GM12801 (cell line): ENCODE measurements around the gene CLDN14.

Source experiments
- TF ChIP-seq, protein P1 (sequence below): IDR thresholded peaks from one replicate; pipeline ENCODE4 v1.5.1; 2011; ENCODE audit warnings: control low read depth; ENCODE audit not compliant: insufficient read length; ENCODE audit errors: extremely low read depth

CLDN14 gene

GRCh38 chr21:36420571-36421339 lies 59.2 kb downstream of the CLDN14 start:
- TF ChIP-seq, protein P1, sequence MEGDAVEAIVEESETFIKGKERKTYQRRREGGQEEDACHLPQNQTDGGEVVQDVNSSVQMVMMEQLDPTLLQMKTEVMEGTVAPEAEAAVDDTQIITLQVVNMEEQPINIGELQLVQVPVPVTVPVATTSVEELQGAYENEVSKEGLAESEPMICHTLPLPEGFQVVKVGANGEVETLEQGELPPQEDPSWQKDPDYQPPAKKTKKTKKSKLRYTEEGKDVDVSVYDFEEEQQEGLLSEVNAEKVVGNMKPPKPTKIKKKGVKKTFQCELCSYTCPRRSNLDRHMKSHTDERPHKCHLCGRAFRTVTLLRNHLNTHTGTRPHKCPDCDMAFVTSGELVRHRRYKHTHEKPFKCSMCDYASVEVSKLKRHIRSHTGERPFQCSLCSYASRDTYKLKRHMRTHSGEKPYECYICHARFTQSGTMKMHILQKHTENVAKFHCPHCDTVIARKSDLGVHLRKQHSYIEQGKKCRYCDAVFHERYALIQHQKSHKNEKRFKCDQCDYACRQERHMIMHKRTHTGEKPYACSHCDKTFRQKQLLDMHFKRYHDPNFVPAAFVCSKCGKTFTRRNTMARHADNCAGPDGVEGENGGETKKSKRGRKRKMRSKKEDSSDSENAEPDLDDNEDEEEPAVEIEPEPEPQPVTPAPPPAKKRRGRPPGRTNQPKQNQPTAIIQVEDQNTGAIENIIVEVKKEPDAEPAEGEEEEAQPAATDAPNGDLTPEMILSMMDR: no peak

GRCh38 chr21:36419996-36420395 lies 59.9 kb downstream of the CLDN14 start:
- TF ChIP-seq, protein P1: no peak

DNA sequence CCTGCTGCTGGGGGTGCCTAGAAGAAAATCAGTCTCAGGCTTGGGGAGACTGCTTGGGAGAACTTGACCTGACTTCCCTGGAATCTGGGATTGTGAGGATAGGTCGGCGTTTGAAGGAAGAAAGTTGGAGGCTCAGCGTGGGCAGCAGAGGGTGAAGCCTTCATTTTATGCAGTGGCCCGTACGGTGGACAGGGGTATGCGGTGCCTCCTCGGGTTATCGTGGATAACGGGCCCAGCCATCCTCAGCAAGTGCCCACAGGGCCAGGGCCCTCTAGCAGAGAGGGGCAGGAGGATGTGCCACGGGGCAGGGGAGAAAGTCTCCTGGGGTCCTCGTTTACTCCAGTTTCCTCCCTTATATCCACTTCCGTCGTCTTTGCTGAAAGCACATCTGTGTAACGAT lies 60.7 kb downstream of the CLDN14 start:
- TF ChIP-seq, protein P1: no peak

DNA sequence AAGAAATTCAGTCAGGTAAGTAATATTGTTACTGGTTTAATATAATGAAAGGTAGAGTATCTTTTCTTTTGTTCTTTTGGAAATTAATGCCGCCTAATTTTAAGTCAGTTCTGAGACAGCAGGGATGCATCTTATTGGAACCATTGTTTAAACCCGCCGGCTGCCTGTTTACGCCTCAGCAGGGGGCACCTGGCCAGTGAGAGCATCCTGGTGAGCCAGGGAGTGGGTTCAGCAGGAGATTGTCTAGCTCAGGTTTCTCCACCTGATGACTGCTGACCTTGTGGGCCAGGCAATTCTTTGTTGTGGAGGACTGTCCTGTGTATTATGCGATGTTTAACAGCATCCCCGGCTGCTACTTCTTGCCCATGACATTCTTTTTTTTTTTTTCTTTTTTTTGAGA lies 64.5 kb downstream of the CLDN14 start:
- TF ChIP-seq, protein P1: no peak

DNA sequence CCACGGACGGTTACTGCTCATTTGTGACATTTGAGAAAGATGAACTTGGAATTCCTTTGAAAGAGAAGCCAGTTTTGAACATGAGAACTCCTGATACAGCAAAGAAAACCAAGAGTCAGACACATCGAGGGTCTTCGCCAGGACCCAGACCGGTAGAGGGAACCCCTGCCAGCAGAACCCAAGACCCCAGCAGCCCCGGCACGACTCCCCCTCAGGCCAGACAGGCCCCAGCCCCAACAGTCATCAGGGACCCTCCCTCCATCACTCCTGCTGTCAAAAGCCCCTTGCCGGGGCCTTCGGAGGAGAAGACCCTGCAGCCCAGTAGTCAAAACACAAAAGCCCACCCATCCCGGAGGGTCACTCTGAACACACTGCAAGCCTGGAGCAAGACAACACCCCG lies 67.0 kb downstream of the CLDN14 start:
- TF ChIP-seq, protein P1: no peak

GRCh38 chr21:36411301-36411700 lies 68.6 kb downstream of the CLDN14 start:
- TF ChIP-seq, protein P1: no peak
